Body of pancreas (tissue), 4 donors: ENCODE data around the gene SYCP2. TPM values are rescaled to one million over a fixed set of nuclear protein-coding genes. Genes with fewer than 3 reads are reported as not detected.

Source experiments
- ATAC-seq: fragments of 150-250 bp; one replicate; pipeline ENCODE4 v1.9.1; 2016
- DNase-seq, 4 donors: peaks; one replicate each; pipeline ENCODE4 v3.0.0-alpha.2; 2019
- H3K27ac ChIP-seq, 4 donors: fragments of 200-600 bp; sonication (generic); 1 replicate in 3 of 4; 2 replicates in 1 of 4; pipeline versions ENCODE4 v1.5.1 to v1.6.1; 2016 to 2019; ENCODE audit warnings: mild to moderate bottlenecking in 1 of 4, mixed read lengths in 1 of 4, moderate library complexity in 1 of 4
- H3K27me3 ChIP-seq, 2 donors: fragments of 200-600 bp; sonication (generic); one replicate each; pipeline ENCODE4 v1.6.0; 2016; ENCODE audit warnings: mild to moderate bottlenecking in 1 of 2
- H3K36me3 ChIP-seq, 2 donors: fragments of 200-600 bp; sonication (generic); replicated peaks in 1 of 2; 2 replicates each; pipeline ENCODE4 v1.5.1; 2016; ENCODE audit warnings: low read depth in 2 of 2; ENCODE audit not compliant: insufficient read depth in 1 of 2
- H3K4me1 ChIP-seq: fragments of 200-600 bp; sonication (generic); one replicate; pipeline ENCODE4 v1.6.0; 2016
- H3K4me3 ChIP-seq, 2 donors: fragments of 200-600 bp; sonication (generic); 1 replicate in 1 of 2; 2 replicates in 1 of 2; pipeline ENCODE4 v1.5.1; 2016 to 2019
- H3K9me3 ChIP-seq, 3 donors: fragments of 200-600 bp; sonication (generic); 1 replicate in 2 of 3; 2 replicates in 1 of 3; pipeline ENCODE4 v1.5.1; 2016
- CTCF ChIP-seq, 7 experiments: fragments of 450-650 bp in 4 of 7; fragments of 200-600 bp in 3 of 7; sonication (generic) in 3 of 7; IDR thresholded peaks; one replicate each; pipeline ENCODE4 v1.5.1; 2016 to 2019; ENCODE audit warnings: antibody characterized with exemption in 7 of 7
- POLR2A ChIP-seq, 3 donors: fragments of 450-650 bp; IDR thresholded peaks; one replicate each; pipeline ENCODE4 v1.6.1; 2016; ENCODE audit warnings: antibody characterized with exemption in 3 of 3, mild to moderate bottlenecking in 2 of 3
- WGBS, 2 donors: methylation state at CpG; one replicate each; pipeline ENCODE4 v1.1.5; 2017; 5-methylcytosine and 5-hydroxymethylcytosine counted together
- intact Hi-C: fragments of 100-400 bp; cut with DNase I; formaldehyde crosslinking; loops from one replicate; pipeline ENCODE4 v1.15.1; 2023
- total RNA-seq, 2 donors: library from RNA; depleted of rRNA; stranded (reverse); fragments of >200 nt; gene quantifications; one replicate each; pipeline ENCODE4 v1.1.0, GENCODE V29; 2016

SYCP2 gene
- total RNA-seq, 2 donors from 2014 or later, result 3.6 to 15.3 TPM

GRCh38 chr20:59821201-59821600 lies 112.2 kb downstream of the SYCP2 start:
- Histone ChIP-seq H3K9me3 (no peaks in the 10 kb centered on the region), H3K27ac (no peak overlapping the region), H3K4me3 (no peak overlapping the region), H3K36me3 (no peaks in the 10 kb centered on the region), H3K4me1 (peaks cover 10% of the 10 kb centered on the region), H3K27me3 (no peaks in the 10 kb centered on the region)
- 82 to 85% methylated on average over 7 of the region's 7 CpGs for WGBS, 2 donors
- ATAC-seq, result no peak
- intact Hi-C loops, result no loop called here
- DNase-seq, result no peak
- TF ChIP-seq CTCF (IDR thresholded peaks at IDR 0.05), result no peak
- no peak for TF ChIP-seq POLR2A (IDR thresholded peaks at IDR 0.05)

GRCh38 chr20:59820204-59821041 lies 113.0 kb downstream of the SYCP2 start:
- TF ChIP-seq POLR2A (IDR thresholded peaks at IDR 0.05), result no peak
- no peak for TF ChIP-seq CTCF (IDR thresholded peaks at IDR 0.05)
- intact Hi-C loops, result no loop called here
- Histone ChIP-seq H3K36me3 (no peaks in the 10 kb centered on the region), H3K27me3 (no peaks in the 10 kb centered on the region), H3K27ac (peak overlapping the region in 1 of 4 donors; percentile 6), H3K9me3 (no peaks in the 10 kb centered on the region), H3K4me1 (peaks cover 8% of the 10 kb centered on the region), H3K4me3 (no peak overlapping the region)
- peak; percentile 21 for ATAC-seq
- WGBS, 2 donors, result 62 to 64% methylated on average over 9 to 11 of the region's 11 CpGs
- DNase-seq, result peak in 2 of 4 donors; percentile 32 to 41

GRCh38 chr20:59819496-59820203 lies 113.8 kb downstream of the SYCP2 start:
- DNase-seq, result no peak
- intact Hi-C loops, result no loop called here
- ATAC-seq, result no peak
- H3K27ac ChIP-seq, result no peak overlapping the region
- no peaks in the 10 kb centered on the region for H3K36me3 ChIP-seq
- TF ChIP-seq CTCF (IDR thresholded peaks at IDR 0.05) (no peak), POLR2A (IDR thresholded peaks at IDR 0.05) (no peak)
- H3K4me1 ChIP-seq, result peaks cover under 1% of the 10 kb centered on the region
- H3K27me3 ChIP-seq, result no peaks in the 10 kb centered on the region
- WGBS, 2 donors, result 82 to 86% methylated on average over 10 to 20 of the region's 20 CpGs
- H3K9me3 ChIP-seq, result no peaks in the 10 kb centered on the region
- no peak overlapping the region for H3K4me3 ChIP-seq

- H3K4me3 ChIP-seq, result no peak overlapping the region
- H3K9me3 ChIP-seq, result no peaks in the 10 kb centered on the region
- WGBS, 2 donors, result 77 to 80% methylated on average over 10 of the region's 10 CpGs
- ATAC-seq, result no peak
- no peaks in the 10 kb centered on the region for H3K36me3 ChIP-seq
- H3K27me3 ChIP-seq, result no peaks in the 10 kb centered on the region
- H3K4me1 ChIP-seq, result no peaks in the 10 kb centered on the region
- H3K27ac ChIP-seq, result no peak overlapping the region
- TF ChIP-seq CTCF (IDR thresholded peaks at IDR 0.05) (no peak), POLR2A (IDR thresholded peaks at IDR 0.05) (no peak)
- intact Hi-C loops, result no loop called here
- no peak for DNase-seq
Measured at GRCh38 chr20:59818911-59819310, 114.5 kb downstream of the SYCP2 start.
